ENCODE data around the gene FIG4.

Gene FIG4

DNA sequence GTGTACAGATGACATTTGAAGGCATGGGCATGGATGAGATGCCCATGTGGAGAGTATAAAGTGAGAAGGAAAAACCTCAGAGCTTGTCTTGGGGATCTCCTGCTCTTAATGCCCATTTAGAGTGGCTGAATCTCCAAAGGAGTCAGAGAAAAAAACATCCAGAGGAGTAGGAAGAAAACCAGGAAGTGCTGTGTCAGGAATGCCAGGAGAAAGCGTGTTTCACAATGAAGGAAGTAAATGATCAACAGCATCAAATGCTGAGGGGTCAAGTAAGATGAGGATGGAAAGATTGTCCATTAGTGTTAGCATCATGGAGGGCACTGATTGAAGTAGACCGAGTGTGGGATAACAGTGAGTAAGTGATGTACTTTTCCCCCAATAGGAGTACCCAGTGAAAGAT is 56.1 kb downstream of the FIG4 start:
- H3K4me3 ChIP-seq (ENCODE audit: low read depth, low read length) = no peak overlapping the region
- TF ChIP-seq, protein P1, sequence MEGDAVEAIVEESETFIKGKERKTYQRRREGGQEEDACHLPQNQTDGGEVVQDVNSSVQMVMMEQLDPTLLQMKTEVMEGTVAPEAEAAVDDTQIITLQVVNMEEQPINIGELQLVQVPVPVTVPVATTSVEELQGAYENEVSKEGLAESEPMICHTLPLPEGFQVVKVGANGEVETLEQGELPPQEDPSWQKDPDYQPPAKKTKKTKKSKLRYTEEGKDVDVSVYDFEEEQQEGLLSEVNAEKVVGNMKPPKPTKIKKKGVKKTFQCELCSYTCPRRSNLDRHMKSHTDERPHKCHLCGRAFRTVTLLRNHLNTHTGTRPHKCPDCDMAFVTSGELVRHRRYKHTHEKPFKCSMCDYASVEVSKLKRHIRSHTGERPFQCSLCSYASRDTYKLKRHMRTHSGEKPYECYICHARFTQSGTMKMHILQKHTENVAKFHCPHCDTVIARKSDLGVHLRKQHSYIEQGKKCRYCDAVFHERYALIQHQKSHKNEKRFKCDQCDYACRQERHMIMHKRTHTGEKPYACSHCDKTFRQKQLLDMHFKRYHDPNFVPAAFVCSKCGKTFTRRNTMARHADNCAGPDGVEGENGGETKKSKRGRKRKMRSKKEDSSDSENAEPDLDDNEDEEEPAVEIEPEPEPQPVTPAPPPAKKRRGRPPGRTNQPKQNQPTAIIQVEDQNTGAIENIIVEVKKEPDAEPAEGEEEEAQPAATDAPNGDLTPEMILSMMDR (conservative IDR thresholded peaks at IDR 0.05; ENCODE audit: low read depth, low read length) = no peak

DNA sequence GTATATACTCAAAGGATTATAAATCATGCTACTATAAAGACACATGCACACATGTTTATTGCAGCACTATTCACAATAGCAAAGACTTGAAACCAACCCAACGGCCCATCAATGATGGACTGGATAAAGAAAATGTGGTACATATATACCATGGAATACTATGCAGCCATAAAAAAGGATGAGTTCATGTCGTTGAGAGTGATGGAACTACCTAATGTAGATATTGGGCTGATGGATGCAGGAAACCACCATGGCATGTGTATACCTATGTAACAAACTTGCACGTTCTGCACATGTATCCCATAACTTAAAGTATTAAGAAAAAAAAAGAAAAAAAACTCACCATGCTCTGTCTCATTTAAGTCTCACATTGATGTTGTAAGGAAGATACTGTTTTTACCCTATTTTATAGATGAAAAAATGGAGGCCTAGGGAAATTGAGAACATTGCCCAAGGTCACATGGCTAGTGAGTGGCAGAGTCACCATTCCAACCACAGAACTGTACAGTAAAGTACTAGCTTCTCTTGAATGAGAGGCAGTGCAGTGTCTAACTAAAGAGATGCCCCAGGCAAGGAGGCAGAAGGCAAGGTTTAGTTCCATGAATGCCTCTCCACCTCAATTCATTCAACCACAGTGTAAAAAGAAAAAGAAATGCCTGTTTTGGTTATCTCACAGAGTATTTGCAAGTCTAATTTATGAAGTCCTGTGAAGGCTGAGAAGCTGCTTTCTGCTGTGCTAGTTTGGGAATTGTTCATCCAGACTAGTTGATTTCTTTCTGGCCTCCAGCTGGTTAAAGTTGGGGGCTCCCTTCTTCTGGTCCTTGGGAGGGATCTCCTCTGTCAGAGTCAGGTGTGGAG is 68.2 kb downstream of the FIG4 start:
- no peak overlapping the region for H3K4me3 ChIP-seq (ENCODE audit: low read depth, low read length)
- DNase-seq (ENCODE audit: low read depth) = no peak
- TF ChIP-seq, protein P1 (conservative IDR thresholded peaks at IDR 0.05; ENCODE audit: low read depth, low read length) = no peak

More for the DNA sequence above, 56.1 kb downstream of the FIG4 start:
- DNase-seq (ENCODE audit: low read depth) = no peak

DNA sequence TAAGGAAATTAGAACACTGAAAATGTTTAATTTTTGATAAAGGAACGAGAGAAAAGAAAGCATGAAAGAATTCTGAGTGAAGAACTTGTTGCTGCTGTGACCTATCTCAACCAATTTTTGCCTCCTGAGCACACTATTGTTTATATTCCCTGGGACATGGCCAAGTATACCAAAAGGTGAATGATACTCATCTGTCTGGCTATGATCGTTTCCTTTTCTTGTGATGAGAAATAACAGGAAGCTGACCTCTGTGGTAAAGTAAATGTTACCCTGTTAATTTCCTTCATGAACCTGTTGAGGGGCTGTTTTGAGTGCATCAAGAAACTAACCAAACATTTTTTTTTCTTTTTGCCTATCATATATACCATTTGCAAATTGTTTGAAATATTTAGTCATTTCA is 69.1 kb downstream of the FIG4 start:
- peak; percentile 35 for DNase-seq (ENCODE audit: low read depth)
- TF ChIP-seq, protein P1 (conservative IDR thresholded peaks at IDR 0.05; ENCODE audit: low read depth, low read length) = no peak
- H3K4me3 ChIP-seq (ENCODE audit: low read depth, low read length) = no peak overlapping the region

DNA sequence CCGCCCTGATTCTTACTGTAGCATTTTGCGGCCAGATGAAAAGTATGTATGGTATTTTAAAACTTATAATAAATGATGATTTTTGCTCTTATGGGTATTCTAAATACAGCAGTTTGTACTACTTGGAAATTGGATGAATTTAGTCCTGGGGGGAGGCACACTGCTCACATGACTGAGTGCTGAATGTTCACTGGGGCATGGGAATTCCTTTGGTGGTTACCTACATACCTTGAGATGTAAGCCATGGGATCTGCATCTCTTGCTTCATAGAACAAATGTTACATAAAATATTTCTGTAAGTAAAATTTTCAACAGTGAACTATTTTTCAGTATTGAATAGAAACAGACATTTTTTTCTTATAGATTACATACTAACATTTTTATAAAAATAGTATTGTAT is 71.1 kb downstream of the FIG4 start:
- TF ChIP-seq, protein P1 (conservative IDR thresholded peaks at IDR 0.05; ENCODE audit: low read depth, low read length) = no peak
- no peak for DNase-seq (ENCODE audit: low read depth)
- H3K4me3 ChIP-seq (ENCODE audit: low read depth, low read length) = no peak overlapping the region

DNA sequence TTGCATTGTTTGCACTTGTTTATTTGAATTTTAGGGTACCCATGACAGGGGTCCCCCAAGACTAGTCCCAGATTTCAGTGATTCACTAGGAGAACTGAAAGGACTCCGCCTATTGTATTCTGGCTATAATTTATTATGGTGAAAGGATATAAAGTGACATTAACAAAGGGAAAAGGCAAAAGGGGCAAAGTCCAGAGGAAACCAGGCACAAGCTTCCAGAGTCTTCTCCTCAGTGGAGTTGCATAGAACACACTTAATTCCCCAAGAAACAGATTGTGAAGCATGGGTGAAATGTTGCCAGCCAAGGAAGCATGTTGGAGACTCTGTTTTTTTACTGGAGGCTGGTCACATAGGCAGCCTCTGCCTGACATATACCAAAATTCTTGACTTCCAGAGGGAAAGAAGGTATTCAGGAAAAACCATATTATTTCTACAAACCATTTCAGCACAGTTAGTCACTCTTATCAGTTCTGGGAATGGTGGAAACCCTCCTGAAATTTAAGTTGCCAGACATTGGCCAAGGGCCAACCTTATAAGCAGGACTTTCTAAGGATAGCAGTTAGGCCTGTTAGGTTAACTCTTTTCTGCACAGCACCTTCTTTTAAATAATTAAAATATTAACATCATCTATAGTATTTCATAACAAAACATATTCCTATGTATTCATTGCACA is 71.8 kb downstream of the FIG4 start:
- no peak for DNase-seq (ENCODE audit: low read depth)
- no peak overlapping the region for H3K4me3 ChIP-seq (ENCODE audit: low read depth, low read length)
- TF ChIP-seq, protein P1 (conservative IDR thresholded peaks at IDR 0.05; ENCODE audit: low read depth, low read length) = no peak

DNA sequence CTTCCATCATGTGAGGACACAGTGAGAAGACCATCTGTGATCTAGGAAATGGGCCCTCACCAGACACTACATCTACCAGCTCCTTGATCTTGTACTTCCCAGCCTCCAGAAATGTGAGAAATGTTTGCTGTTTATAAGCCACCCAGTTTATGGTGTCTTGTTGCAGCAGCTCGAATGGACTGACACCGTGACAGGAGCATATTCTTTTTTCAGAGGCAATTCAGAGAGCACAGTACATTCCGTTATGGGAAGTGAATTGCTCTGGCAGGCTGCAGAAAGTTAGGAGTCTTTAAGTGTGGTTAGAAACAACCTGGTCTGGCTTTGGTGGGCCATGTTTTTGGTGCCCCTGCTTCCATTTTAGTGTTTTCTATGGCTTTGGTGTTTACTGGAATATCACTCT is 75.1 kb downstream of the FIG4 start:
- no peak overlapping the region for H3K4me3 ChIP-seq (ENCODE audit: low read depth, low read length)
- no peak for DNase-seq (ENCODE audit: low read depth)
- TF ChIP-seq, protein P1 (conservative IDR thresholded peaks at IDR 0.05; ENCODE audit: low read depth, low read length) = no peak

Measured in choroid plexus epithelial cell (primary cell).